ENCODE data around the gene NR1D1. TPM values are rescaled to one million over a fixed set of nuclear protein-coding genes. Genes with fewer than 3 reads are reported as not detected.
A peak's percentile ranks its signal among the peaks of the same experiment; 100 is the strongest.

The NR1D1 gene
- total RNA-seq, 1 donor from 2014 or later = 0.43 TPM

DNA sequence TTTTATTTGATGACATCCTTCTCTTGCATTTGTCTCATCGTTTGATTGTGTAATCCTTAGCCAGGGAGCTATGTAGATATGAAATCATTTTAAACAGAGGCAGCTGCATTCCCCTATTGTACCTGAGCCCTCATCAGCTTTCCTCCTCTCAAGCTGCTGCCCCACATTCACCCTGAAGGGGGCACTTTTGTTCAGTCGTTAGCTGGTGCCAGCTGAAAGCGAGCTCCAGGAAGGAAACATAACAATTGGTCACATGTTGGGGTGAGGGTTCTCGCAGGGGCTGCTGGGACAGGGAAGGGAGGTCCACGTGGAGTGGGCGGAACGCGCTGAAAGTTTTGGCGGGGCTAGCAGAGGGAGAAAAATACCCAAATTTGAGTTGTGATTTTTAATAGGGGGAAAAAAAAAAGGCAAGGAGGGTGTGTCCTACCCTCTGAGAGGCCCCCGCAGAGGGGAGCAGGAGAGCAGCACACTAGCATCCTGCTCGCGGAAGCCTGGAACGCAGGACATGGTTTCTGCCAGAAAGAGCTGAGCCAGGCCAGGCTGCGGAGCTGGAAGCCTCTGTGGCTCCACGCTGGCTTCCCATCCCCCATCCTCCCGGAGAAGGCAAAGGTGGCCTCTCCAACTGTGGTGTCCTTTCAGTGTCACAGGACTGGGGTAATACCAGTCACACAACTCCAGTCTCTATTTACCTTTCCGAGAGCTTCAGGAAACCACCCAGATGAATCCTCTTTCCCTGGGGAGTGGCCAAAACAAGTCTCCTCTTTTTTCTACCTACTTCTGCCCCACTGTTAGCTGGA lies 12.9 kb upstream of the NR1D1 start:
- H3K4me1 ChIP-seq = peaks cover 37 to 53% of the 10 kb centered on the region in 2 donors
- intact Hi-C loops (cut with DNase I) = loop anchor here (1.0 kb wide), 3 partner anchors 8 to 55 kb away; partner anchors contain the start of genes CASC3 and MSL1
- H3K36me3 ChIP-seq = no peaks in the 10 kb centered on the region
- no peaks in the 10 kb centered on the region for H3K9me3 ChIP-seq
- no peaks in the 10 kb centered on the region for H3K27me3 ChIP-seq
- peak overlapping the region; percentile 90 to 97 for H3K27ac ChIP-seq
- TF ChIP-seq, protein P1, sequence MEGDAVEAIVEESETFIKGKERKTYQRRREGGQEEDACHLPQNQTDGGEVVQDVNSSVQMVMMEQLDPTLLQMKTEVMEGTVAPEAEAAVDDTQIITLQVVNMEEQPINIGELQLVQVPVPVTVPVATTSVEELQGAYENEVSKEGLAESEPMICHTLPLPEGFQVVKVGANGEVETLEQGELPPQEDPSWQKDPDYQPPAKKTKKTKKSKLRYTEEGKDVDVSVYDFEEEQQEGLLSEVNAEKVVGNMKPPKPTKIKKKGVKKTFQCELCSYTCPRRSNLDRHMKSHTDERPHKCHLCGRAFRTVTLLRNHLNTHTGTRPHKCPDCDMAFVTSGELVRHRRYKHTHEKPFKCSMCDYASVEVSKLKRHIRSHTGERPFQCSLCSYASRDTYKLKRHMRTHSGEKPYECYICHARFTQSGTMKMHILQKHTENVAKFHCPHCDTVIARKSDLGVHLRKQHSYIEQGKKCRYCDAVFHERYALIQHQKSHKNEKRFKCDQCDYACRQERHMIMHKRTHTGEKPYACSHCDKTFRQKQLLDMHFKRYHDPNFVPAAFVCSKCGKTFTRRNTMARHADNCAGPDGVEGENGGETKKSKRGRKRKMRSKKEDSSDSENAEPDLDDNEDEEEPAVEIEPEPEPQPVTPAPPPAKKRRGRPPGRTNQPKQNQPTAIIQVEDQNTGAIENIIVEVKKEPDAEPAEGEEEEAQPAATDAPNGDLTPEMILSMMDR (IDR thresholded peaks at IDR 0.05) = peak; percentile 82 to 96 (median 84)
- H3K4me3 ChIP-seq = peak overlapping the region; percentile 47 to 57
- DNase-seq (ENCODE audit: low spot score in 2 of 2) = peak; percentile 86 to 96

DNA sequence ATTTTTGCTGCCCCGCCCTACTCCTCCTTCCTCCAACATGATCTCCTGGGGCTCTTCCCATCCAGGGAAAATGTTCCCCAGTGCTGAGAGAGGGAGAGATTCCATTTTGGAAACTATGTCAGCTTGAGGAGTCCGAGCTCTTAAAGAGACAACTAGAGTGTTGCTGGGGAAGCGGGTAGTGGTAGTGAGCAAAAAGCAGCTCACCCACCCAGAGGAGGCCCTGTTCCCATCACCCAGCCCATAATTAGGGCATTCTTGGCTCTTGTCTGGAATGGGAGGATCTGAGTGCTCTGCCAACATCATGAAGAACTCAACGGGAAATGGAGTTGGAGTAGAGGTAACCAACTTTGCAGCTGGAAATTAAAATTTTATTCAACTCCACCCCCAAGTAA lies 12.3 kb upstream of the NR1D1 start:
- DNase-seq (ENCODE audit: low spot score in 2 of 2) = peak in 1 of 2 donors; percentile 82
- Histone ChIP-seq H3K27me3 (no peaks in the 10 kb centered on the region), H3K4me3 (peak overlapping the region in 1 of 2 donors; percentile 14), H3K4me1 (peaks cover 40 to 57% of the 10 kb centered on the region in 2 donors), H3K27ac (peak overlapping the region; percentile 90 to 97), H3K36me3 (no peaks in the 10 kb centered on the region), H3K9me3 (no peaks in the 10 kb centered on the region)
- intact Hi-C loops (cut with DNase I) = loop anchor here (1.0 kb wide), 3 partner anchors 9 to 56 kb away; partner anchors contain the start of genes CASC3 and MSL1
- TF ChIP-seq, protein P1 (IDR thresholded peaks at IDR 0.05) = no peak

DNA sequence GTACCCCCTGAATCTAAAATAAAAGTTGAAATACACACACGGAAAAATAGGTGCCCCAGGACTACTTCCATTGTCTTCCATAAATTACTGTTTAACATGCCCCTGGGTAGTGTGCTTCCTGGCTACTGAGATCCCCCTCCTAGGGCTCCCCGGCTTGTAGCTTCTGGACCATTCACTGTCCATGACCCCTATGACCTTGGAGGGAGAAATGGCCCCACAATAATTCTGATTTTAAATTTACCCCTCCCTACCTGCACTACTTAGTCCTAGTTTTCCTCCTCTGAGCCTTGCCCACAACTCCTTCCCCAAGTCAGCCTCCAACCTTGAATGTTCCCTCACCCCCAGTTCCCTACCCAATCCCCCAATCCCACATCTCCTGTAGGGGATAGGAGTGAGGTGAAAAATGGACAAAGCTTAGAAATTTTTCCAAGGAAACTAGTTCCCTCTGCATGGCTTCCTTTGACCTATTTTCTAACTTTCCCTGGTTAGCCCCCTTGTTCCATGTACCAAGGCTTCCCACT lies 11.9 kb upstream of the NR1D1 start:
- TF ChIP-seq, protein P1 (IDR thresholded peaks at IDR 0.05) = no peak
- Histone ChIP-seq H3K27me3 (no peaks in the 10 kb centered on the region), H3K4me3 (peak overlapping the region in 1 of 2 donors; percentile 41), H3K27ac (peak overlapping the region; percentile 90 to 97), H3K9me3 (no peaks in the 10 kb centered on the region), H3K4me1 (peaks cover 43 to 62% of the 10 kb centered on the region in 2 donors), H3K36me3 (no peaks in the 10 kb centered on the region)
- DNase-seq (ENCODE audit: low spot score in 2 of 2) = no peak
- intact Hi-C loops (cut with DNase I) = no loop called here

DNA sequence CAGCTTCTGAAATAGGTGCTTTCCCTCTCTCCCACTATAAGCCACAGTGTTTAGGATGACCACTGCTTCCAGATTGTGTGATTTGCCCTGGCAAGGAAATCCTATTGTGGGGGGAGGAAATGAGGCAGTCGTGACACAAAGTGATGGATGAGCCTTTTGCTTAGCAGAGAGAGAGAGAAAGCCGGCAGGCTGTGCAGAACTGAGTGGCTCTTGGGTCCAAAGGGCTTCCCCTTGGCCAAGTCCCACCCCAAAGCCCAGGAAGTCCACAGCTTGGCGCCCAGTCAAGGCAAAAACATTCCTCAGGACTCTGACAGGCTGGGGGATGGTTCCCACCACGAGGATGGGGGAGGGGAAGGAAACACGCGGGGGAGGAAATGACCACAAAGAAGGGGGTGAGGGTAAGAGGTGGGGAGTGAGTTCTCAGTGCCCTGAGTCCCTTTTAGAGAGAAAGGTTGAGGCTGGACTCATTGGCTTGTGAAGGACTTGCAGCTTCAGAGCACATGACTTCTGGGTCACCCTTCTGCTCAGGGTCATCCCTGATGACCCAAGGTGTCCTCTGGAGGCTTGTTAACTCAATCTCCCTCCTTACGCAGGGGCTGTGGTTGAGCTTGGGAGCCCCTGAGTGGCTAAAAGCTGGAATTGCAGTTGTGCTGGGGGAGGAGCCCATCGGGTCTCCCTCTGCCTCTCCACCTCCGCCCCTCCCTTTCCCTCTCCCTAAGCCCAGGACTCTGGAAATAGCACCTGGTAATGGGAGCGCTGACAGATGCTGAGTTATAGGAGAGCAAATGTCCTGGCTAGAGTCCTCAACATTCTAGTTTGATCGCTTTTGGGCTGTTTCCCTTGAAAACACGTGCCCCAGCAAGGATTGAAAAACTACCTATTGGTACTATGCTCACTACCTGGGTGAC lies 11.1 kb upstream of the NR1D1 start:
- Histone ChIP-seq H3K4me1 (peaks cover 43 to 67% of the 10 kb centered on the region in 2 donors), H3K9me3 (no peaks in the 10 kb centered on the region), H3K27ac (peak overlapping the region; percentile 90 to 97), H3K27me3 (no peaks in the 10 kb centered on the region), H3K36me3 (no peaks in the 10 kb centered on the region), H3K4me3 (peak overlapping the region; percentile 14 to 41)
- intact Hi-C loops (cut with DNase I) = loop anchor here (1.0 to 2.0 kb wide), 5 partner anchors 11 to 182 kb away; partner anchors contain the start of genes NR1D1 and THRA
- peak; percentile 83 to 96 for DNase-seq (ENCODE audit: low spot score in 2 of 2)
- TF ChIP-seq, protein P1 (IDR thresholded peaks at IDR 0.05) = peak; percentile 89 to 92 (median 89)
